ENCODE measurements around the gene SLAMF6.
"Not testable (repeated sequence)": the region's sequence is repeated elsewhere in the genome, so short reads cannot be mapped to it uniquely, and the experiment has no call there.

SLAMF6 gene

GRCh38 chr1:160522622-160523345, at the start of gene SLAMF6:
Gene SLAMF6 (minus strand): TSS chr1:160523255. CDS start chr1:160523192, 63 bp downstream.
- in situ Hi-C loops (cut with MboI; ENCODE audit: low sequenced_read_pairs) = no loop called here

DNA sequence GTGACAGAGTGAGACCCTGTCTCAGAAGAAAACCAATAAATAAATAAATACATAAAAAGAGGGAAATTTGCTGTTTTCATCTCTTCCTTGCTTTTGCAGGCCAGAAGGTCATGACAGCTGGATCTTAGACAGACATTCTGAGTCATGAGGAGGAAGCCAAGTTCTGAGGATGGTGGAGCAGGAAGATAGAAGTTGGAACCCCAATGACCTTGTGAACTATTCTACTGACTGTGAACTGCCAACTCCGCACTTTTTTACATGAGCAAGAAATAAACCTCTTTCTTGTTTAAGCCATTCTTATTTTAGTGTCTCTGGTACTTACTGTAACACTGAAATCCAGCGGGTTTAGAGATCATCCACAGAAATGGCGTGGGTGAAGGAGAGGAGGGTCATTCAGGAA, 47.8 kb upstream of the SLAMF6 start:
- in situ Hi-C loops (cut with MboI; ENCODE audit: low sequenced_read_pairs) = no loop called here

DNA sequence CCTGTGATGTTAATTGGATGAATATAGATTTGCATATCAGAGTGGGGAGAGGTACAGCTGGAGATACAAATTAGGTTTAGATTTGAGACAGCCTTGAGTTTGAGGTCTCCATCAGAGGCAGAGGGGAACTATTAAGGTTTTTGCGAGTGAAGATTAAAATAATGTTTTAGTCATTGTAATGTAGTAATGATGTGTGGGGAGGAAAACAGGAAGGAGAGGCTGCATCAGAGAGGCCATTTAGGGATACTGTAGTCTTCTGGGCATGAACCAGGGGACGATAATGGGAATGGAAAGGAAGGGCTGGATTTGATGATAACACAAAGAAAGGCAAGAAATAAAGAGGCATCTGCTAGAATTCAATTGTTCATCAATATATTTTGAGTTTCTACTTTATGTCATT, 46.8 kb upstream of the SLAMF6 start:
- in situ Hi-C loops (cut with MboI; ENCODE audit: low sequenced_read_pairs) = no loop called here

GRCh38 chr1:160567858-160568682, 45.0 kb upstream of the SLAMF6 start:
- in situ Hi-C loops (cut with MboI; ENCODE audit: low sequenced_read_pairs) = no loop called here

DNA sequence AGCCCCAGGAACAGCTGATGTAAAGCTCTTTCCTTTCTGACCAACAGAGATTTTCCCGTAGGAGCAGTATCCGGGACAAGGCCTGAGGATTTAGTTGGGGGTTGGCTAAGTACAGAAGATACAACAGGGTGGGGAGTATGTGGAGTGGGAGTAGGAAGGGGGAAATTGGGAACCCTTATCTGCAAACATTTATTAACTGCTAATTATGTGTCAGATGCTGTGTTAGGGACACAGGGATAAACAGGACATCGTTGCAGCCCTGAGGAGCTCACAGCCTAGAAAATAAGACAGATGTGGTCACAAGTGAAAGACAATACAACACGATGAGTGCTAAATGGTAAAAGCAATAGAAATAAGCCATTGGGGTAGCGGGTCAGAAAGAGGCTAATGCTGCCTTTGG, 44.3 kb upstream of the SLAMF6 start:
- in situ Hi-C loops (cut with MboI; ENCODE audit: low sequenced_read_pairs) = no loop called here

DNA sequence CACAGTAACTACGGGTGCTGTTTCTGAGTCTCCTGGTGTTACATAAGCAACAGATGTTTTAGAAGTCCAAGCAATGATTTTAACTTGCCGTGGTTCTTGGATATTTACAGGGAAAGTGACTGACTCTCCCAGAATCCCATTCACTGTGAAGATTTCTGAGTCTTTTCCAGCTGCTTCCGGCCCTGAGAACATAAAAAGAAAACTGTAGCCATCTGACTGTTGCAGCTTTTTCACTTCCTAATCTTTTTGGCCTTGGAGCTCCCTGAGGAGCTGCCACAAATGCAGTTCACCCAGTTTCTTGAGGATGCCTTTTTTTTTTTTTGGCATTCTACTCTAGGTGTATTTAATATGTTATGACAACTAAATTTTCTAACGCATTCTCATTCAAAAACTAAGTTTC, 42.5 kb upstream of the SLAMF6 start:
- in situ Hi-C loops (cut with MboI; ENCODE audit: low sequenced_read_pairs) = no loop called here

- in situ Hi-C loops (cut with MboI; ENCODE audit: low sequenced_read_pairs) = not testable (repeated sequence)
These were observed 40.2 kb upstream of the SLAMF6 start for GRCh38 chr1:160563230-160563629.

GRCh38 chr1:160562745-160563144, 39.7 kb upstream of the SLAMF6 start:
- in situ Hi-C loops (cut with MboI; ENCODE audit: low sequenced_read_pairs) = not testable (repeated sequence)

- in situ Hi-C loops (cut with MboI; ENCODE audit: low sequenced_read_pairs) = no loop called here
These were observed 37.8 kb upstream of the SLAMF6 start for GRCh38 chr1:160560806-160561205.

DNA sequence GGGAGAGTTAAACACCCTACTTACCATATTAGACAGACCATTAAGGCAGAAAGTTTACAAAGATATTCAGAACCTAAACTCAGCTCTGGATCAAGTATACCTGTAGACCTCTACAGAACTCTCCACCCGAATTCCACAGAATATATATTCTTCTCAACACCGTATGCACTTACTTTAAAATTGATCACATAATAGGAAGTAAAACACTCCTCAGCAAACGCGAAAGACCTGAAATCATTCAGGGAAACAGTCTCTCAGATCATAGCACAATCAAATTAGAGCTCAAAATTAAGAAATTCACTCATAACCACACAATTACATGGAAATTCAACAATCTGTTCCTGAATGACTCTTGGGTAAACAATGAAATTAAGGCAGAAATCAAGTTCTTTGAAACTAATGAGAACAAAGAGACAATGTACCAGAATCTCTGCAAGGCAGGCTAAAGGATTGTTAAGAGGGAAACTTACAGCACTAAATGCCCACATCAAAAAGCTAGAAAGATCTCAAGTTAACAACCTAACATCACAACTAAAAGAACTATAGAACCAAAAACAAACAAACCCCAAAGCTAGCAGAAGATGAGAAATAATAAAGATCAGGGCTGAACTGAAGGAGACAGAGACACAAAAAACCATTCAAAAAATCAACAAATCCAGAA, 37.1 kb upstream of the SLAMF6 start:
- in situ Hi-C loops (cut with MboI; ENCODE audit: low sequenced_read_pairs) = no loop called here

- in situ Hi-C loops (cut with MboI; ENCODE audit: low sequenced_read_pairs) = not testable (repeated sequence)
These were observed 36.4 kb upstream of the SLAMF6 start for GRCh38 chr1:160559437-160559836.

DNA sequence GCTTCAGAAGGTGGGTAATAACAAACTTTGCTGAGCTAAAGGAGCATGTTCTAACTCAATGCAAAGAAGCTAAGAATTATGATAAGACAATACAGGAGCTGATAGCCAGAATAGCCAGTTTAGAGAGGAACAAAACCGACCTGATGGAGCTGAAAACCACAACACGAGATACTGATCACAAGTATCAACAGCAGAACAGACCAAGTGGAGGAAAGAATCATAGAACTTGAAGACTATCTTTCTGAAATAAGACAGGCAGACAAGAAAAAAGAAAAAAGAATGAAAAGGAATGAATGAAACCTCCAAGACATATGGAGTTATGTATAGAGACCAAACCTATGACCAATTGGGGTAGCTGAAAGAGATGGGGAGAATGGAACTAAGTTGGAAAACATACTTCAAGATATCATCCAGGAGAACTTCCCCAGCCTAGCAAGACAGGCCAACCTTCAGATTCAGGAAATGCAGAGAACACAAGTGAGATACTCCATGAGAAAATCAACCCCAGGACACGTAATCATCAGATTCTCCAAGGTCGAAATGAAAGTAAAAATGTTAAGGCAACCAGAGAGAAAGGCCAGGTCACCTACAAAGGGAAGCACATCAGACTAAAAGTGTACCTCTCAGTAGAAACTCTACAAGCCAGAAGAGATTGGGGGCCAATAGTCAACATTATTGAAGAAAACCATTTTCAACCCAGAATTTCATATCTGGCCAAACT, 35.8 kb upstream of the SLAMF6 start:
- in situ Hi-C loops (cut with MboI; ENCODE audit: low sequenced_read_pairs) = no loop called here

DNA sequence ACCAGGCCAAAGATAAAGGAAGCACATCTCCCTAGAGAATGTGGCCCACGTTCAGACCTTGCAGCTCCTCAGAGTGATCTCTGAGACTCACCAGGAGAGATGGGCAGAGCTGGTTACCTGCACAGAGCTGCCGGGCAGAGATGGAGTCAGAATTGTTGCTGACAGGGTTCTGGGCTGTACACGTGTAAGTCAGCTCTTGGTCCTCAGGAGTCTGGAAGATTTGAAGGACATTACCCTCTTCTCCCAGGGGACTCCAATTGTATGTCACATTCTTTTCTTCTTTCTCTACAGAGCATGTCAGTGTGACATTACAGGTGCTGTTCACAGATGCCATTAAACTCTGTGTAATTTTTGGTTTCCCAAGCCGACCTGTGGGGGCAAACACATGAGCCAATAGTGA, 30.7 kb upstream of the SLAMF6 start:
- in situ Hi-C loops (cut with MboI; ENCODE audit: low sequenced_read_pairs) = no loop called here

- in situ Hi-C loops (cut with MboI; ENCODE audit: low sequenced_read_pairs) = no loop called here
These were observed 29.4 kb upstream of the SLAMF6 start for GRCh38 chr1:160552425-160552824.

- in situ Hi-C loops (cut with MboI; ENCODE audit: low sequenced_read_pairs) = no loop called here
These were observed 27.5 kb upstream of the SLAMF6 start for GRCh38 chr1:160550572-160551034.

DNA sequence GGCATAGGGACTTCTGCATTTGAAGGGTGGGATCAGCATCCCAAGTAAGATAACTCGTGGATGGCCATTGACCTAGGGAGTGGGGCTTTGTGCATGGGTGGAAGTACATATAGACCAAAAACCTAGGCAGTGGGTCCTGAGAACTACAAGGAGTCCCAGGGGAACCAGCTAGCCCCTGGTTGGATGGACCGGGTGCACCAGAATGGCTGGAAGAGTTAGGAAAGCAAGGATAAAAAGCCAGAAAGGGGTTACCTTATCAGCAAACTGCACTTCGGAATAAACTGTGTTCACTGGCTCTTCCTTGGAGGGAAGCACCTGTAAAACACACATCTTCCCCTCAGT, 26.6 kb upstream of the SLAMF6 start:
- in situ Hi-C loops (cut with MboI; ENCODE audit: low sequenced_read_pairs) = no loop called here

DNA sequence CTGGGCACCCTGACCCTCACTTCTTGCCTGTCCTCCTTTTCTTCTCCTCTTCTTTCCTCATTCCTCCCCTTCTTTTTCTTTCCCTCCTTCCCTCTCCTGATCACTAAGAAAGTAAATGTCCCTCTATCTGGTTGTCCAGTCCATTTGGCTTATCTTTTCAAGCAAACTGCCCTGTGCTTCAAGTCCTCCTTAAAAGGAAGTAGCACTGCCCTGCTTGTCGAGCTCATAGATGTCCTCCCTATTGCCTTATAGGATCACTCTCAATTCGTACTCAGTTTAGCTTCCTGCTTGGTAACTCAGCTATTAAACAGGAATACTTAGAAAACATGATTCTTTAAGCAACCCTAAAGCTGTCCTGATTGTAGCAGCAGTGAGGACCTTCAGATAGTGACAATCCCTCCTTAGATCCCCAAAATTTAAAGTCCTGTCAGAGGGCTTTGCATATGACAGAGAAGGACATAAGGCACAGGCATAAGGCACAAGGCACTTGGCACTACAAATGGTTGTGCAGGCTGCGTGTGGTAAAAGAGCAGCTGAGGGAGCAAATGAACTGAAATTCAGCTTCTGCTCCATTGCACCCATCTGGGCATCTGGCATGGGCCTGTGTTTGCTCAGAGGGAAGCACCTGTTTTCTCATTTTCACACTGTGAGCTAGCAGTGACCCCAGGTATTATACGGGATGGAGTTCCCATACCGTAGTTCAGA, 26.1 kb upstream of the SLAMF6 start:
- in situ Hi-C loops (cut with MboI; ENCODE audit: low sequenced_read_pairs) = no loop called here

GRCh38 chr1:160548183-160548582, 25.1 kb upstream of the SLAMF6 start:
- in situ Hi-C loops (cut with MboI; ENCODE audit: low sequenced_read_pairs) = no loop called here

- in situ Hi-C loops (cut with MboI; ENCODE audit: low sequenced_read_pairs) = no loop called here
These were observed 24.4 kb upstream of the SLAMF6 start for GRCh38 chr1:160547422-160547821.

- in situ Hi-C loops (cut with MboI; ENCODE audit: low sequenced_read_pairs) = no loop called here
These were observed 23.9 kb upstream of the SLAMF6 start for GRCh38 chr1:160546942-160547341.
